Activated T-cell treated with anti-CD3 and anti-CD28 coated beads for 1 hour (primary cell): Measurements from ENCODE around the gene PLAAT4.
"Not testable (repeated sequence)": the region's sequence is repeated elsewhere in the genome, so short reads cannot be mapped to it uniquely, and the experiment has no call there.

Experiments used
- DNase-seq: peaks from one replicate; pipeline ENCODE4 v3.0.0-alpha.2; 2020; ENCODE audit warnings: low read depth

Gene PLAAT4

DNA sequence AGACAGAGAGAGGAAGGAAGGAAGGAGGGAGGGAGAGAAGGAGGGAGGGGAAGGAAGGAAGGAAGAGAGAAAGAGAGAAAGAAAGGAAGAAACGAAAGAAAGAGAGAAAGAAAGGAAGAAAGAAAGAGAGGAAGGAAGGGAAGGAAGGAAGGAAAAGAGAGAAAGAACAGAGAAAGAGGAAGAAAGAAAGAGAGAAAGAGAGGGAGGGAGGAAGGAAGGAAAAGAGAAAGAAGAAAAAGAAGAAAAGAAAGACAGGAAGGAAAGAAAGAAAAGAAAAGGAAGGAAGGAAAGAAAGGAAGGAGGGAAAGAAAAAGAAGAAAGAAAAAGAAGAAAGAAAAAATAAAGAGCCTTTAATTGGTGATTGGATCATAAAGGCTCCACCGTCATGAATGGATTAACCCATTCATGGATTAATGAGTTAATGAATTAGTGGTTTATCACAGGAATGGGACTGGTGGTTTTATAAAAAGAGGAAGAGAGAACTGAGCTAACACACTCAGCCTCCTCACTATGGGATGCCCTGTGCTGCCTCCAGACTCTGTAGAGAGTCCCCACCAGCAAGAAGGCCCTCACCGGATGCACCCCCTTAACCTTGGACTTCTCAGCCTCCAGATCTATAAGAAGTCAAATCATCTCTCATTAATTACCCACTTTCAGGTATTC lies 35.5 kb downstream of the PLAAT4 start:
- no peak for DNase-seq

DNA sequence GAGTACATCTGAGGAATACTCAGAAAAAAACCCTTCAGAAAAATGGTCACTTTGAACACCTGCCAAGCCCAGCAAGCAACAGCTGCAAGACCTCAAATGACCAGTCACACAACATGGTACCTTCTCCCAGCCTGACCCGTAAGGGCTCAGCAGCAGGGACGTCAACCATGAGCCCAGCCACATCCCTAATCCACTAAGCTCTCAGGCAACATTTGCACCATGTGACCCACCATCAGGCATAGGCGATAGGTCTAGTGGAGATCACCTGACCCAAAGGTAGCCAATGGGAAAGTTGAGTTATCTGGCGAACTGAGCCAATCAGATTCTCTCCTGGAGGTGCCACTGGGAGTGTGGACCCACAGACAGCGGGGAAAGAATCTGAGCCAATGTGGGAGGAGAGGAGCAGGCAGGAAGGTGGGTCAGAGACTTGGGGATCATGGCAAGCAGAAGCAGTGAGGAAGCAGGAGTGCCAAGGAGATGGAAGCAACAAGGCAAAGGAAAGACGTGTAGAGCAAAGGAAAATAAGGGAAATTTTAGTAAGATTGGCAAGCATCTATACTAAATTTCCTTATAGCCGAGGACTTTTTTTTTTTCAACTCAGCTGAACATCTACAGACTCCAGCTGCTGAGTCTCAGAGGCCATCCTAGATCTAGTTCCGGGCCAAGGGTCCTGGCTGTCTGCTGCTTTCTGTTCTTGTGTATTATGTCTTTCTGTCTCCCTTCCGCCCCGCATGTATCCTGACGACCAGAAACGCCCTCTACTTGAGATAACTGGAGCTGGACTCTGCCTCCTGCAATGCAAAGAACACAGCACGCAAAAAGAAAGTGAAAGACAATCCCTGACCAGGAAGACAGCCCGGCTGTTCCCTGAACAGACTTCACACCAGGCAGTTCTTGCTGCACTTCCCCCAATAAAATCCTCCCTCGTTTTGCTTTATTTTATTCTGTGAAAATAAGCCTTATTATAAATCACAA lies 37.6 kb downstream of the PLAAT4 start:
- DNase-seq, result no peak

DNA sequence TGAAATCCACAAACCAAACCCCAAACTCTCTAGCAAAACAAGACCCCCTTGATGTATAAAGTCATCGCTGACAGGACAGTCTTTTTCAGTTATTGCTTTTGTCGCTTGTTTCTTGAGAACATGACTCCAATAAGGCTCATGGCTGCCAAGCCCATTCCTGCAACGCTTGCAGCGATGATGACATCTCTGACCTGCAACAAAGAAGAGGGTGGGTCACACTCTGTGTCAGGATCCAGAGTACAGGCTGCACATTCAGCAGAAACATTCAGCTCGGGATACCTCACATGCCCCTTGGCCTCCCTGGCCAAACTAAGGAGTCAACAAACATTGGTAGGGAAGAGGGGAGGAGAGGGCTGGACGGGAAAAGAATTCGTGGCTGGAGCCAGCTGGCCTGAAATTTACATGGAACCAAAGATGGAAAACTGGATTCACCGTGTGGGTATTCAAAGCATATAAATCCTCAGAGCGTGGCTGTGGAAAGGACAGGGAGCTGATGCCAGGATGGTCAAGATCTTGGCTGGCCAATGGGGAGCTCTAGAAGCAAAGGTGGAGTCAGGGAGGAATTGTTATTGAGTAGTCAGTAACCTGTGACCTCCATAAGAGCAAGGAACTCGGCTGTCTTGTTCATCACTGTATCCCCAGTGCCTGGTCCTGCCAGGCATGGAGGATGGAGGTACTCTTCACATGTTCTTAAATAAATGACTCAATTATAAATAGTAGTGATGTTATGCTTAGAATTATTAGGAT lies 38.4 kb downstream of the PLAAT4 start:
- DNase-seq, result no peak

DNA sequence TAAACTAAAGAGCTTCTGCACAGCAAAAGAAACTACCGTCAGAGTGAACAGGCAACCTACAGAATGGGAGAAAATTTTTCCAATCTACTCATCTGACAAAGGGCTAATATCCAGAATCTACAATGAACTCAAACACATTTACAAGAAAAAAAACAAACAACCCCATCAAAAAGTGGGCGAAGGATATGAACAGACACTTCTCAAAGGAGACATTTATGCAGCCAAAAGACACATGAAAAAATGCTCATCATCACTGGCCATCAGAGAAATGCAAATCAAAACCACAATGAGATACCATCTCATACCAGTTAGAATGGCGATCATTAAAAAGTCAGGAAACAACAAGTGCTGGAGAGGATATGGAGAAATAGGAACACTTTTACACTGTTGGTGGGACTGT lies 42.3 kb downstream of the PLAAT4 start:
- DNase-seq, result not testable (repeated sequence)

DNA sequence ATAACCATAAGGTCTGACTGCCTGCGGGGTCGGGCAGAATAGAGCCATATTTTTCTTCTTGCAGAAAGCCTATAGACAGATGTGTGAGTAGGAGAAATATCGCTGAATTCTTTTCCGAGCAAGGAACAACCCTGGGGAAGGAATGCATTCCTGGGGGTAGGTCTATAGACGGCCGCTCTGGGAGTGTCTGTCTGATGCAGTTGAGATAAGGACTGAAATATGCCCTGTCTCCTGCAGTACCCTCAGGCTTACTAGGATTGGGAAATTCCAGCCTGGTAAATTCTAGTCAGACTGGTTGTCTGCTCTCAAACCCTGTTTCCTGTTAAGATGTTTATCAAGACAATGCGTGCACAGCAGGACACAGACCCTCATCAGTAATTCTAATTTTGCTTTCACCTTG lies 44.6 kb downstream of the PLAAT4 start:
- not testable (repeated sequence) for DNase-seq

DNA sequence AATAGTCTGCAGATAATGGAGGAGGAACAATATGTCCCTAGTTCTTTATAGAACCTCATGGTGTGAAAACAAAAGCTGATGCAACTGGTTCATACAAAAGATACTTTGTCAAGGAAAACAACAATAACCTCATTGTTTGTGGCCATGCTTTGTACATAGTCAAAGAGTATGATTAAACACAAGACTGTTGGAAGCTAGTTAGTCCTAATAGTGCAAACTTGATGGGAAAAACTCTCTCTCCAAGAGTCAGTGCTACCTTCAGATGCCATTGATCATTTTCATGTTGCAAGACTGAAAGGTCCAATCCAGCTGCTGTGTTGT lies 46.7 kb downstream of the PLAAT4 start:
- DNase-seq, result no peak

DNA sequence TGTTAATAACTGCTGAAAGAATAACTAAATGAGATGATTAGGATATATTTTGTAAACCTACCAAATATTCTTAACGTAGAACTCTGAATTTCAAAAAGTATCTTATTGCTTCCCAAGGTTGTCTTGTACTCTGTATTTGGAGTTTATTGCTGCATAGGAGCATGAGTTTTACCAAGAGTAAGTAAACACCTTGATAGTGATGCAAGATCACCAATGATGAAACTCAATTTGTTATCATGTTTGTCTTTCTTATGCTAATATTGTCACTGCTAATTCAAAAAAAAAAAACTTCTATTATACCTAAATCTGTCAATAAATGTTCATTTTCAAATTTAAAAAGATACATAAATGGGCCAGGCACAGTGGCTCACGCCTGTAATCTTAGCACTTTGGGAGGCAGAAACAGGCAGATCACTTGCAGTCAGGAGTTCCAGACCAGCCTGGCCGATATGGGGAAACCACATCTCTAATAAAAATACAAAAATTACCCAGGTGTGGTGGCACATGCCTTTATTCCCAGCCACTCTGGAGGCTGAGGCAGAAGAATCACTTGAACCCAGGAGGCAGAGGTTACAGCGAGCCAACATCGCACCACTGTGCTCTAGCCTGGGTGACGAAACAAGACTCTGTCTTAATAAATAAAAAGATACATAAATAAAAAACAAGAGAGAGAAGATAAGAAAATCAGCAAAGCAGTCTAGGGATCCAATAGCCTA lies 50.0 kb downstream of the PLAAT4 start:
- no peak for DNase-seq

DNA sequence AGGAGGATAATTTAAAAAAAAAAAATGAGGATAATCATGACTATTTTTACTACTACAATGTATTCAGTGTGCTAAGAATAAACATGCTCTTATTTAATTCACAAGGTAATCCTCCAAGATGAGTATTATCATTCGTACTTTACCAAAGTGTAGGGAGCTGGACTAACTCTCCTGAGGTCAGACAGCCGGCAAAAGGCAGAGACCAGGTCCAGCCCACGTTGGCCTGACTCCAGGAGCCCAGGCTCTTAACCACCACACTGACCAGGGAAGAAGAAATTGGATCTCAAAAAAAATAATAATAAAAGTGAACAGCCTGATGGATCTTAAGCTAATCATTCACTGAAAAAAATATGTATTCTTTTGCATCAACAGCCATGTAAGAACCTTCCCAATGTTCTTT lies 52.4 kb downstream of the PLAAT4 start:
- no peak for DNase-seq

DNA sequence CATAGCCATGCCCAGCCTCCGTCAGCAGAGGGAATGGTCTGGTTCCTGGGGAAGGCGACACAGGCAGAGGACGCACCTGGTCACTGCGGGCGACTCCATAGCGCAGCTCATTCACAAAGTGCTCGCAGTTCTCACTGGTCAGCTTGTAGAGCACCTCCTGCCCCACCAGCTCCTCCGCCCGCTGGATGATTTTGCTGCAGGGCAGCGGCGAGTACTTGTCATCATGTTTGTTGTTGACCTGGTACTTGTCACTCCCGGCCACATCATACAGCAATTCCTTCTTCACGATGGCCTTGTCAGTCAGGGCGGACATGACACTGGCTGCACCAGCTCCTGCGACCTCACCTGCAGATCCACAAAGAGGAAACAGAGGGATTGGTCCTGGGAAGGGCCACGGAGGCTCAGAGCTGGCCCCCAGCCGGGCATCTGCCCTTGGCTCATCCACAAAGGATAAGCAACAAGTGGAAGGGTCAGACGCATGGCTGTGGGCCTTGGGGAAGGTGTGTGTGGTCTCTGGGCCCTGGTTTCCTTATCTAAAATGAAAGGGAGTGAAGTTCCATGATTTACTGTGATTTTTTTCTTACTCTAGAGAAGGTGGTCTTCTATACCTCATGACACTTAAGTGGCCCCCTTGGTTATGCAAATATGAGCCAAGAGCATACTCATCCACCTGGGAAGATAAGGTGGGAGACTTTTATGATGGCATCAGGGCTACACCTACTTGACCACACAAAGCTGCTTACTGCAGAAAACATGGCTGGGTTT lies 53.6 kb downstream of the PLAAT4 start:
- DNase-seq, result no peak

DNA sequence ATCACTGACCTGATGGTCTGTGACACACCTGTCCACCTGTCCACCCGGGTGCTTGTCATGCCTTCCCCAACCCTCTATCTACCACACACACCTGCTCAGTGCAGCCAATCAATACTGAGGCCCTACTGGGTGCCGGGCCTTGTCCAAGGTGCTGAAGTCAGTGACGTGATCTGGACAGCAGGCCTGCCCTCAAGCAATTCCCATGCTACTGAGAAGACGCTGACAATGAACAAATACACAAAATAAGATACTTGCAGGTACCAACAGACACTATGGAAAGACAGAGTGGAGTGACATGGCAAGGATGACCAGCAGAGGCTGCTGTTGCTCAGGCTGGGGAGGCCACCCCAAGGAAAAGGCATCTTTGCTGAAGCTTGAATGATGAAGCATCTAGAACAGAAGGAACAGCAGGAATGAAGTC lies 56.4 kb downstream of the PLAAT4 start:
- DNase-seq, result no peak

DNA sequence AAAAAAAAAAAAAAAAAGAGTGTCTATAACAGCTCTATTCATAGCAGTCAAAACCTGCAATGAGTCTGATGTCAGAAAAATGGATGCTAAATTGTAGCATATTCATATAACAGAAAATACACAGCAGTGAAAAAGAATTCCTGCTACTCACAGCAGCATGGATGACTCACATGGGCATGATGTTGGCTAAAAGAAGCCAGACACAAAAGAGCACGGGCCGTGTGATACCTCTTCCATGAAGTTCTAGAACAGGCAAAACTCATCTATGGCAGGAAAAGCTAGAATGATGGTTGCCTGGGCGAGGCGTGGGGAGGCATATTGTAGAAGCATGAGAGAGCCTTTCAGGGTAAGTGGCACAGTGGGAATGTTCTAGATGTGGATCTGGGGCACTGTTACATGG lies 58.7 kb downstream of the PLAAT4 start:
- no peak for DNase-seq
